HEK293 (cell line): ENCODE results near the gene PFN1.

ENCODE experiments used
- CTCF ChIA-PET: fragments of 350-600 bp; formaldehyde crosslinking; extraction: SDS; loops from one replicate; lab custom pipeline; 2021; ENCODE audit warnings: antibody characterized with exemption; lab: Yijun Ruan, JAX
- POLR2A ChIA-PET: fragments of 300-600 bp; formaldehyde crosslinking; extraction: SDS; loops from one replicate; lab custom pipeline; 2020; ENCODE audit warnings: antibody characterized with exemption, inconsistent platforms; lab: Yijun Ruan, JAX
- H3K27ac ChIP-seq: fragments of 200-500 bp; sonication (Bioruptor generic); 2 replicates; pipeline ENCODE4 v1.5.1; 2014; ENCODE audit warnings: low read depth, low read length, control low read depth, inconsistent platforms; ENCODE audit errors: extremely low read depth
- H3K36me3 ChIP-seq, 2 experiments: fragments of 200-500 bp in 1 of 2; sonication (Bioruptor generic) in 1 of 2; 1 replicate in 1 of 2; 2 replicates in 1 of 2; pipeline ENCODE4 v1.5.1; 2014 to 2017; ENCODE audit warnings: inconsistent platforms in 2 of 2, low read length in 2 of 2; ENCODE audit not compliant: control insufficient read depth in 2 of 2, insufficient read depth in 1 of 2
- H3K4me1 ChIP-seq: fragments of 200-500 bp; sonication (Bioruptor generic); 2 replicates; pipeline ENCODE4 v1.5.1; 2014; ENCODE audit warnings: mild to moderate bottlenecking, low read length, inconsistent platforms; ENCODE audit not compliant: control insufficient read depth, insufficient read depth
- H3K4me3 ChIP-seq: 2 replicates; pipeline ENCODE4 v1.5.1; 2011; ENCODE audit warnings: low read depth, mild to moderate bottlenecking, control low read depth, low read length, moderate library complexity
- H3K9me3 ChIP-seq: fragments of 200-500 bp; sonication (Bioruptor generic); 2 replicates; pipeline ENCODE4 v1.5.1; 2014; ENCODE audit warnings: low read depth, low read length, inconsistent platforms; ENCODE audit not compliant: control insufficient read depth, insufficient read depth
- KLF1 ChIP-seq: fragments of 450-650 bp; formaldehyde crosslinking; IDR thresholded peaks from 2 replicates; pipeline ENCODE4 v1.5.1; 2016; ENCODE audit warnings: missing biosample characterization, missing genetic modification characterization
- SALL2 ChIP-seq: fragments of 450-650 bp; formaldehyde crosslinking; IDR thresholded peaks from 2 replicates; pipeline ENCODE4 v1.5.0; 2017; ENCODE audit warnings: missing biosample characterization, mild to moderate bottlenecking, missing genetic modification characterization, borderline replicate concordance
- SCRT2 ChIP-seq: fragments of 450-650 bp; formaldehyde crosslinking; IDR thresholded peaks from 2 replicates; pipeline ENCODE4 v1.5.1; 2016; ENCODE audit warnings: missing biosample characterization, missing genetic modification characterization
- SP2 ChIP-seq: fragments of 450-650 bp; formaldehyde crosslinking; IDR thresholded peaks from 2 replicates; pipeline ENCODE4 v1.5.1; 2016; ENCODE audit warnings: missing biosample characterization, missing genetic modification characterization
- SP3 ChIP-seq: fragments of 450-650 bp; formaldehyde crosslinking; IDR thresholded peaks from 2 replicates; pipeline ENCODE4 v1.5.1; 2016; ENCODE audit warnings: missing biosample characterization, missing genetic modification characterization
- YY2 ChIP-seq: fragments of 450-650 bp; formaldehyde crosslinking; IDR thresholded peaks from 2 replicates; pipeline ENCODE4 v1.5.1; 2016; ENCODE audit warnings: missing biosample characterization, missing genetic modification characterization
- ZBTB20 ChIP-seq: fragments of 450-650 bp; formaldehyde crosslinking; IDR thresholded peaks from 2 replicates; pipeline ENCODE4 v1.5.1; 2016; ENCODE audit warnings: missing biosample characterization, missing genetic modification characterization
- ZEB2 ChIP-seq: fragments of 450-650 bp; formaldehyde crosslinking; IDR thresholded peaks from 2 replicates; pipeline ENCODE4 v1.5.1; 2016; ENCODE audit warnings: missing biosample characterization, missing genetic modification characterization
- ZFP41 ChIP-seq: fragments of 450-650 bp; formaldehyde crosslinking; IDR thresholded peaks from 2 replicates; pipeline ENCODE4 v1.5.1; 2016; ENCODE audit warnings: missing biosample characterization, missing genetic modification characterization, borderline replicate concordance
- ZFP69B ChIP-seq: fragments of 450-650 bp; formaldehyde crosslinking; IDR thresholded peaks from 2 replicates; pipeline ENCODE4 v1.5.1; 2016; ENCODE audit warnings: missing biosample characterization, missing genetic modification characterization
- ZNF10 ChIP-seq: fragments of 450-650 bp; formaldehyde crosslinking; IDR thresholded peaks from 2 replicates; pipeline ENCODE4 v1.5.1; 2017; ENCODE audit warnings: missing biosample characterization, missing genetic modification characterization
- ZNF157 ChIP-seq: fragments of 450-650 bp; formaldehyde crosslinking; IDR thresholded peaks from 2 replicates; pipeline ENCODE4 v1.5.1; 2016; ENCODE audit warnings: missing biosample characterization, missing genetic modification characterization
- ZNF175 ChIP-seq: fragments of 450-650 bp; formaldehyde crosslinking; IDR thresholded peaks from 2 replicates; pipeline ENCODE4 v1.5.1; 2016; ENCODE audit warnings: missing biosample characterization, missing genetic modification characterization
- ZNF19 ChIP-seq: fragments of 450-650 bp; formaldehyde crosslinking; IDR thresholded peaks from 2 replicates; pipeline ENCODE4; 2016; ENCODE audit warnings: missing biosample characterization, missing genetic modification characterization, low read depth
- ZNF202 ChIP-seq: fragments of 450-650 bp; formaldehyde crosslinking; IDR thresholded peaks from 2 replicates; pipeline ENCODE4 v1.5.1; 2016; ENCODE audit warnings: missing biosample characterization, missing genetic modification characterization, borderline replicate concordance
- ZNF239 ChIP-seq: fragments of 450-650 bp; formaldehyde crosslinking; IDR thresholded peaks from 2 replicates; pipeline ENCODE4 v1.5.1; 2016; ENCODE audit warnings: missing biosample characterization, missing genetic modification characterization
- ZNF341 ChIP-seq: fragments of 450-650 bp; formaldehyde crosslinking; IDR thresholded peaks from 2 replicates; pipeline ENCODE4; 2016; ENCODE audit warnings: low read depth, missing biosample characterization, missing genetic modification characterization
- ZNF350 ChIP-seq: fragments of 450-650 bp; formaldehyde crosslinking; IDR thresholded peaks from 2 replicates; pipeline ENCODE4 v1.5.0; 2017; ENCODE audit warnings: missing biosample characterization, mild to moderate bottlenecking, missing genetic modification characterization
- ZNF366 ChIP-seq: fragments of 450-650 bp; formaldehyde crosslinking; conservative IDR thresholded peaks from 2 replicates; pipeline ENCODE4 v1.5.1; 2016; ENCODE audit warnings: missing biosample characterization, missing genetic modification characterization
- ZNF391 ChIP-seq: fragments of 450-650 bp; formaldehyde crosslinking; IDR thresholded peaks from 2 replicates; pipeline ENCODE4 v1.5.1; 2016; ENCODE audit warnings: low read depth, missing biosample characterization, missing genetic modification characterization, borderline replicate concordance
- ZNF394 ChIP-seq: fragments of 450-650 bp; formaldehyde crosslinking; IDR thresholded peaks from 2 replicates; pipeline ENCODE4 v1.5.1; 2016; ENCODE audit warnings: missing biosample characterization, missing genetic modification characterization, mild to moderate bottlenecking, moderate library complexity, borderline replicate concordance
- ZNF416 ChIP-seq: fragments of 450-650 bp; formaldehyde crosslinking; IDR thresholded peaks from 2 replicates; pipeline ENCODE4 v1.5.1; 2016; ENCODE audit warnings: missing biosample characterization, missing genetic modification characterization
- ZNF510 ChIP-seq: fragments of 450-650 bp; formaldehyde crosslinking; IDR thresholded peaks from 2 replicates; pipeline ENCODE4 v1.5.1; 2018; ENCODE audit warnings: mild to moderate bottlenecking, missing genetic modification characterization, missing biosample characterization; ENCODE audit not compliant: insufficient replicate concordance
- ZNF530 ChIP-seq: fragments of 450-650 bp; formaldehyde crosslinking; IDR thresholded peaks from 2 replicates; pipeline ENCODE4 v1.5.1; 2016; ENCODE audit warnings: low read depth, missing biosample characterization, missing genetic modification characterization
- ZNF561 ChIP-seq: fragments of 450-650 bp; IDR thresholded peaks from 2 replicates; pipeline ENCODE4 v1.5.1; 2018; ENCODE audit warnings: missing biosample characterization, missing genetic modification characterization, borderline replicate concordance
- ZNF654 ChIP-seq: fragments of 450-650 bp; formaldehyde crosslinking; IDR thresholded peaks from 2 replicates; pipeline ENCODE4 v1.5.1; 2016; ENCODE audit warnings: low read depth, missing biosample characterization, missing genetic modification characterization
- ZNF76 ChIP-seq: fragments of 450-650 bp; formaldehyde crosslinking; IDR thresholded peaks from 2 replicates; pipeline ENCODE4; 2016; ENCODE audit warnings: low read depth, missing biosample characterization, missing genetic modification characterization, borderline replicate concordance
- ZNF843 ChIP-seq: fragments of 450-650 bp; formaldehyde crosslinking; IDR thresholded peaks from 2 replicates; pipeline ENCODE4 v1.5.1; 2016; ENCODE audit warnings: missing biosample characterization, missing genetic modification characterization
- TF ChIP-seq, protein P1 (sequence below): fragments of 450-650 bp; formaldehyde crosslinking; IDR thresholded peaks from 2 replicates; pipeline ENCODE4 v1.5.1; 2017; ENCODE audit warnings: missing biosample characterization, missing genetic modification characterization
- TF ChIP-seq, protein P2 (sequence below): fragments of 450-650 bp; IDR thresholded peaks from 2 replicates; pipeline ENCODE4 v1.5.1; 2018; ENCODE audit warnings: missing biosample characterization, mild to moderate bottlenecking, missing genetic modification characterization
- TF ChIP-seq, protein P3 (sequence below): fragments of 450-650 bp; formaldehyde crosslinking; IDR thresholded peaks from 2 replicates; pipeline ENCODE4; 2016; ENCODE audit warnings: missing biosample characterization, missing genetic modification characterization

PFN1 gene

DNA sequence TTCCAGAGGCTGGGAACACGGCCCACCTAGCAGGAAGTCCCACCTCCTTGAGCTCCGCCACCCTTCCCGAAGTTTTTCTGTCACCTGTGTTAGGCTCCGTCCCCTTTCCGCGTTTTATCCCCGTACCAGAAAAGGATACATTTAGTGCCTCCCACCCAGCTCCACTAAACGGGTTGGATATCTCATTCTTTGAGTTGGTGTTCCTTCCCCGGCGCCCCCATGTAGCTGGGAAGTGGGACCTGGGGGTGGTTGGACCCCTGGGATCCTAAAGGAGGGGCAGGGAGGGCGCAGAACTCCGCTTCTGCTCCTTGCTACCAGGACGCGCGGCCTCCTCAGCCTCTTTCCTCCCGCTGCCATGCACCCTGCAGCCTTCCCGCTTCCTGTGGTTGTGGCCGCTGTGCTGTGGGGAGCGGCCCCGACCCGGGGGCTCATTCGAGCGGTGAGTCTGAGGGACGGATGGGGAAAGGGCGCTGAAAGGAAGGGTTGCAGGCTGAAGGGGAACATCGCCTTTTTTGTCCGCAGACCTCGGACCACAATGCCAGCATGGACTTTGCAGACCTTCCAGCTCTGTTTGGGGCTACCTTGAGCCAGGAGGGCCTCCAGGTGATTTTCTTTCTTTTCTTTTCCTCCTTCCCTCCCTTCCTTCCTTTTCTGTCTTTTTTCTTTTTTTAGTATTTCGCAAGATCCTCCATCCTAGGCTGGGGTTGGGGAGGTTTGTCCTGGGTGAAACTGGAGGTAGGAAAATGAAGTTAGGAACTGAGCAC is 7.6 kb downstream of the PFN1 start (continued):
- no peak for TF ChIP-seq ZNF19 (tag by site-specific recombination)
- TF ChIP-seq ZNF654 (tag by site-specific recombination), result no peak

DNA sequence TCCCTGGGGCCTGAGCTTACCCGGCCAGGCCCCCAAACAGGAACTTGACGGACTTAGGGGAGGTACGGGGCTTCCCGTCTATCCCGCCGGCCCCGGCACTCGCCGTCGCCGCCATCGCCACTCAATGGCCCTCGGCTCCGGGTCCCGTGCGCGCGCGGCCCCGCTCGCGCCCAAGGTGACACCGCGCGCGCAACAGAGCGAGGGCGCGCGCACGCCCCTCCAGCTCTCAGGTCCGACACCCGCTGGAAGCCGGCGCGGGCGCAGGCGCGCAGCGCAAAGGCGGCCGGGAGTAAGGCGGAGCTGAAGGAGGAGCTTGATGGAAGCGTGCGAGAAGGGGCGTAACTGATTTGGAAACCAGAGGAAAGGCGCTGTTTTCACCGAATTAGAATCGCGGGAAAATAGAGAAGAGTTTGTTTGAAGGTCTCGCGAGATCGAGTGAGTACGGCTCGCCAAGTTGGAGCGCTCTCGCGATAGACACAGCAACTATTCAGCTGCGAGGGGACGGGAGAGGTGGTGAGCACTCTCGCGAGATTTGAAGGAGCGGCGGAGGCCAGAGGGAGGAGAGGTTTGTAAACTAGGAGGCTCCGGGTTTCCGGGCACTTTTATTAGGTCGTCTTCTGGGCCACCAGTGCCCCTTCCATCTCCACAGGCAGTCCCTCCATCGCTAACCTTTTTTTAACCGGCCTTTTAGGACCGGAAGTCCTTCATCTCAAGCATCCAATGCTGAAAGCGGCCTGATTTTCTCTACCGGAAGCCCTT is 8.4 kb downstream of the PFN1 start, which contains the start of the genes RNF167 and SLC25A11:
Gene RNF167, plus strand, starts transcription at position 473 of the 759 bp plus-strand sequence. CDS start 642 bp downstream, outside the sequence.
Gene SLC25A11, minus strand, starts transcription at position 251 of the 759 bp plus-strand sequence. Its CDS starts 136 bp downstream, at position 115.
- CTCF ChIA-PET, result interaction anchor here (0.5 to 3.0 kb wide), 15 partner anchors 8 to 1060 kb away, joined by 3 to 20 read pairs (median 3); partner anchors contain the start of genes CHRNE and PFN1
- POLR2A ChIA-PET, result interaction anchor here (0.5 to 3.4 kb wide), 29 partner anchors 10 to 896 kb away, joined by 3 to 109 read pairs (median 4); partner anchors contain the start of genes CAMTA2, CHRNE, ENO3 and INCA1
- Histone ChIP-seq H3K4me1 (peaks cover 9% of the 10 kb centered on the region), H3K4me3 (peak within 1 kb of the TSS; percentile 87), H3K27ac (peak within 1 kb of the TSS; percentile 93), H3K36me3 (peaks cover 42 to 73% of the 10 kb centered on the region in 2 experiments), H3K9me3 (no peaks in the 10 kb centered on the region)
- TF ChIP-seq ZNF239 (tag by site-specific recombination) (no peak), ZNF175 (no peak), ZBTB20 (no peak; the same call in 1 of the 2 replicates), SALL2 (no peak), YY2 (tag by site-specific recombination) (no peak; the same call in none of the 2 replicates), ZNF561 (tag by site-specific recombination) (peak; percentile 82; the same call in 1 of the 2 replicates), SP3 (tag by site-specific recombination) (peak; percentile 94), ZNF391 (tag by site-specific recombination) (no peak), ZNF843 (tag by site-specific recombination) (peak; percentile 48; the same call in 1 of the 2 replicates), ZNF341 (peak; percentile 71), ZNF366 (tag by site-specific recombination) (peak; percentile 66), ZNF350 (no peak), ZNF202 (tag by site-specific recombination) (no peak), ZNF394 (tag by site-specific recombination) (peak; percentile 34; the same call in 1 of the 2 replicates), ZNF157 (tag by site-specific recombination) (no peak), ZNF10 (tag by site-specific recombination) (peak; percentile 82), ZNF416 (tag by site-specific recombination) (no peak), ZNF19 (tag by site-specific recombination) (no peak), SCRT2 (peak; percentile 31; the same call in 1 of the 2 replicates), ZFP41 (no peak), KLF1 (tag by site-specific recombination) (0 out of 2 replicates have a peak, but pooled peaks have one; percentile 22), ZNF510 (tag by site-specific recombination) (no peak), ZNF530 (tag by site-specific recombination) (no peak), ZEB2 (peak; percentile 76; the same call in 1 of the 2 replicates), SP2 (tag by site-specific recombination) (peak; percentile 93), ZNF76 (tag by site-specific recombination) (peak; percentile 78), ZFP69B (no peak; the same call in 1 of the 2 replicates)
- TF ChIP-seq, protein P1, sequence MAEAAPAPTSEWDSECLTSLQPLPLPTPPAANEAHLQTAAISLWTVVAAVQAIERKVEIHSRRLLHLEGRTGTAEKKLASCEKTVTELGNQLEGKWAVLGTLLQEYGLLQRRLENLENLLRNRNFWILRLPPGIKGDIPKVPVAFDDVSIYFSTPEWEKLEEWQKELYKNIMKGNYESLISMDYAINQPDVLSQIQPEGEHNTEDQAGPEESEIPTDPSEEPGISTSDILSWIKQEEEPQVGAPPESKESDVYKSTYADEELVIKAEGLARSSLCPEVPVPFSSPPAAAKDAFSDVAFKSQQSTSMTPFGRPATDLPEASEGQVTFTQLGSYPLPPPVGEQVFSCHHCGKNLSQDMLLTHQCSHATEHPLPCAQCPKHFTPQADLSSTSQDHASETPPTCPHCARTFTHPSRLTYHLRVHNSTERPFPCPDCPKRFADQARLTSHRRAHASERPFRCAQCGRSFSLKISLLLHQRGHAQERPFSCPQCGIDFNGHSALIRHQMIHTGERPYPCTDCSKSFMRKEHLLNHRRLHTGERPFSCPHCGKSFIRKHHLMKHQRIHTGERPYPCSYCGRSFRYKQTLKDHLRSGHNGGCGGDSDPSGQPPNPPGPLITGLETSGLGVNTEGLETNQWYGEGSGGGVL, result peak; percentile 41; the same call in 1 of the 2 replicates
- TF ChIP-seq, protein P2, sequence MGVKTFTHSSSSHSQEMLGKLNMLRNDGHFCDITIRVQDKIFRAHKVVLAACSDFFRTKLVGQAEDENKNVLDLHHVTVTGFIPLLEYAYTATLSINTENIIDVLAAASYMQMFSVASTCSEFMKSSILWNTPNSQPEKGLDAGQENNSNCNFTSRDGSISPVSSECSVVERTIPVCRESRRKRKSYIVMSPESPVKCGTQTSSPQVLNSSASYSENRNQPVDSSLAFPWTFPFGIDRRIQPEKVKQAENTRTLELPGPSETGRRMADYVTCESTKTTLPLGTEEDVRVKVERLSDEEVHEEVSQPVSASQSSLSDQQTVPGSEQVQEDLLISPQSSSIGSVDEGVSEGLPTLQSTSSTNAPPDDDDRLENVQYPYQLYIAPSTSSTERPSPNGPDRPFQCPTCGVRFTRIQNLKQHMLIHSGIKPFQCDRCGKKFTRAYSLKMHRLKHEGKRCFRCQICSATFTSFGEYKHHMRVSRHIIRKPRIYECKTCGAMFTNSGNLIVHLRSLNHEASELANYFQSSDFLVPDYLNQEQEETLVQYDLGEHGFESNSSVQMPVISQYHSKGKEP (tag by site-specific recombination), result peak; percentile 32; the same call in 1 of the 2 replicates
- TF ChIP-seq, protein P3, sequence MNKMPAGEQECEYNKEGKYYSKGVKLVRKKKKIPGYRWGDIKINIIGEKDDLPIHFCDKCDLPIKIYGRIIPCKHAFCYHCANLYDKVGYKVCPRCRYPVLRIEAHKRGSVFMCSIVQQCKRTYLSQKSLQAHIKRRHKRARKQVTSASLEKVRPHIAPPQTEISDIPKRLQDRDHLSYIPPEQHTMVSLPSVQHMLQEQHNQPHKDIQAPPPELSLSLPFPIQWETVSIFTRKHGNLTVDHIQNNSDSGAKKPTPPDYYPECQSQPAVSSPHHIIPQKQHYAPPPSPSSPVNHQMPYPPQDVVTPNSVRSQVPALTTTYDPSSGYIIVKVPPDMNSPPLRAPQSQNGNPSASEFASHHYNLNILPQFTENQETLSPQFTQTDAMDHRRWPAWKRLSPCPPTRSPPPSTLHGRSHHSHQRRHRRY, result no peak
